OCI-LY7 (cell line): ENCODE results near the gene APRT. TPM values are rescaled to one million over a fixed set of nuclear protein-coding genes. Genes with fewer than 3 reads are reported as not detected.

ENCODE experiments used
- BruUV-seq: library from RNA; stranded (reverse); fragments of 400-500 nt; replicated peaks from 2 replicates; lab custom pipeline; 2021; lab: Mats Ljungman, UMichigan
- CTCF ChIA-PET: fragments of 300-600 bp; sonication (Branson Sonifier 250); formaldehyde crosslinking; loops from one replicate; lab custom pipeline; 2022; ENCODE audit warnings: antibody characterized with exemption; ENCODE audit not compliant: unreplicated experiment; lab: Charles Lee
- POLR2A ChIA-PET: fragments of 300-600 bp; sonication (Branson Sonifier 250); formaldehyde crosslinking; loops from one replicate; lab custom pipeline; 2022; ENCODE audit warnings: antibody characterized with exemption; lab: Charles Lee
- DNase-seq: peaks from one replicate; pipeline ENCODE4 v3.0.0-alpha.2; 2015; ENCODE audit warnings: low spot score
- H2AFZ ChIP-seq: fragments of 200-600 bp; sonication (generic), shearing (Covaris generic); 2 replicates; pipeline ENCODE4 v1.6.1; 2014; ENCODE audit warnings: mild to moderate bottlenecking, antibody characterized with exemption, low read length, moderate library complexity
- H3K27ac ChIP-seq: fragments of 200-600 bp; sonication (generic); 2 replicates; pipeline ENCODE4 v1.5.1; 2014; ENCODE audit warnings: mixed run types, low read depth, mild to moderate bottlenecking, moderate library complexity, low read length, inconsistent platforms; ENCODE audit not compliant: poor library complexity, severe bottlenecking
- H3K36me3 ChIP-seq: fragments of 200-600 bp; sonication (generic); 2 replicates; pipeline ENCODE4 v1.6.1; 2014; ENCODE audit warnings: mild to moderate bottlenecking, antibody characterized with exemption, low read length, moderate library complexity, mixed read lengths; ENCODE audit not compliant: insufficient read depth
- H3K4me1 ChIP-seq: fragments of 200-600 bp; sonication (generic); 2 replicates; pipeline ENCODE4 v1.5.1; 2014; ENCODE audit warnings: mild to moderate bottlenecking, low read length; ENCODE audit not compliant: insufficient read depth, poor library complexity, severe bottlenecking
- H3K4me2 ChIP-seq: fragments of 200-600 bp; sonication (generic); 2 replicates; pipeline ENCODE4 v1.6.1; 2014; ENCODE audit warnings: mild to moderate bottlenecking, low read length
- H3K4me3 ChIP-seq: fragments of 200-600 bp; sonication (generic); 2 replicates; pipeline ENCODE4 v1.5.1; 2014; ENCODE audit warnings: mild to moderate bottlenecking, low read depth, low read length; ENCODE audit not compliant: poor library complexity, severe bottlenecking
- H3K79me2 ChIP-seq: fragments of 200-600 bp; sonication (generic); 2 replicates; pipeline ENCODE4 v1.6.1; 2016; ENCODE audit warnings: low read depth, mild to moderate bottlenecking, low read length, moderate library complexity, mixed read lengths; ENCODE audit not compliant: insufficient read depth
- H3K9me2 ChIP-seq: fragments of 200-600 bp; sonication (generic); 2 replicates; pipeline ENCODE4 v1.6.1; 2016; ENCODE audit warnings: mild to moderate bottlenecking, low read length, mixed read lengths; ENCODE audit not compliant: insufficient read depth
- H3K9me3 ChIP-seq: fragments of 200-600 bp; sonication (generic); 2 replicates; pipeline ENCODE4 v1.6.1; 2014; ENCODE audit warnings: mild to moderate bottlenecking, mixed run types, low read length, mixed read lengths
- H4K20me1 ChIP-seq: fragments of 200-600 bp; sonication (generic); 2 replicates; pipeline ENCODE4 v1.6.1; 2014; ENCODE audit warnings: mild to moderate bottlenecking, antibody characterized with exemption, low read length, moderate library complexity, mixed read lengths; ENCODE audit not compliant: insufficient read depth
- CTCF ChIP-seq: fragments of 200-600 bp; sonication (generic); conservative IDR thresholded peaks from 2 replicates; pipeline ENCODE4 v1.5.1; 2014; ENCODE audit warnings: mild to moderate bottlenecking, antibody characterized with exemption, low read length, moderate library complexity, mixed read lengths
- EZH2phosphoT487 ChIP-seq: fragments of 200-600 bp; sonication (generic); IDR thresholded peaks from 2 replicates; pipeline ENCODE4 v1.6.1; 2018; ENCODE audit warnings: low read depth, borderline replicate concordance, mild to moderate bottlenecking, mixed run types, antibody characterized with exemption, low read length, moderate library complexity, mixed read lengths
- intact Hi-C: fragments of 100-400 bp; cut with micrococcal nuclease; formaldehyde crosslinking; loops from one replicate; pipeline ENCODE4 v1.10.0; 2022; ENCODE audit not compliant: unreplicated experiment
- total RNA-seq, 2 experiments: library from RNA; depleted of rRNA in 1 of 2; stranded (reverse); fragments of >200 nt in 1 of 2; shearing (Covaris generic) in 1 of 2; gene quantifications; 2 replicates each; pipeline ENCODE4 v1.2.3, GENCODE V29; 2014 to 2022

The APRT gene
- total RNA-seq, 2 experiments from 2014 or later, result 151 to 216 TPM

GRCh38 chr16:88807142-88807625 lies 4.5 kb downstream of the APRT start:
- Histone ChIP-seq H3K79me2 (peaks cover 37% of the 10 kb centered on the region), H3K4me1 (peaks cover 39% of the 10 kb centered on the region), H3K36me3 (peaks cover 67% of the 10 kb centered on the region), H3K4me2 (no peak overlapping the region), H3K9me2 (no peaks in the 10 kb centered on the region), H3K9me3 (no peaks in the 10 kb centered on the region), H4K20me1 (no peaks in the 10 kb centered on the region), H3K27ac (no peak overlapping the region), H3K4me3 (no peak overlapping the region), H2AFZ (no peak overlapping the region)
- CTCF ChIA-PET, result no interaction called here
- no peak for TF ChIP-seq EZH2phosphoT487
- TF ChIP-seq CTCF, result no peak
- no peak for DNase-seq
- POLR2A ChIA-PET, result no interaction called here
- intact Hi-C loops, result no loop called here
- no TSS peak for BruUV-seq

- Histone ChIP-seq H3K79me2 (peaks cover 42% of the 10 kb centered on the region), H3K4me3 (no peak overlapping the region), H3K36me3 (peaks cover 67% of the 10 kb centered on the region), H2AFZ (no peak overlapping the region), H3K4me1 (peaks cover 42% of the 10 kb centered on the region), H3K4me2 (no peak overlapping the region), H3K27ac (no peak overlapping the region), H3K9me2 (no peaks in the 10 kb centered on the region), H3K9me3 (no peaks in the 10 kb centered on the region), H4K20me1 (no peaks in the 10 kb centered on the region)
- CTCF ChIA-PET, result no interaction called here
- no peak for DNase-seq
- TF ChIP-seq EZH2phosphoT487 (no peak), CTCF (no peak)
- POLR2A ChIA-PET, result no interaction called here
- BruUV-seq, result no TSS peak
- intact Hi-C loops, result no loop called here
Measured at GRCh38 chr16:88806491-88807111, 5.1 kb downstream of the APRT start.

- no TSS peak for BruUV-seq
- Histone ChIP-seq H2AFZ (no peak overlapping the region), H3K4me2 (peak overlapping the region; percentile 95; the same call in 1 of the 2 replicates), H3K79me2 (peaks cover 45% of the 10 kb centered on the region), H4K20me1 (no peaks in the 10 kb centered on the region), H3K9me3 (no peaks in the 10 kb centered on the region), H3K4me1 (peaks cover 49% of the 10 kb centered on the region), H3K4me3 (peak overlapping the region; percentile 88), H3K27ac (no peak overlapping the region), H3K36me3 (peaks cover 71% of the 10 kb centered on the region), H3K9me2 (no peaks in the 10 kb centered on the region)
- intact Hi-C loops, result no loop called here
- TF ChIP-seq EZH2phosphoT487 (no peak), CTCF (no peak)
- ChIA-PET POLR2A (no interaction called here), CTCF (no interaction called here)
- DNase-seq, result no peak
Measured at GRCh38 chr16:88805887-88806393, 5.8 kb downstream of the APRT start.
